H1 (cell line): ENCODE results near the gene ZNF226. TPM values are rescaled to one million over a fixed set of nuclear protein-coding genes. Genes with fewer than 3 reads are reported as not detected.

Experiments used
- ATF2 ChIP-seq: IDR thresholded peaks from 2 replicates; pipeline ENCODE4 v1.6.1; 2012; ENCODE audit warnings: low read length, inconsistent platforms
- BCL11A ChIP-seq, 2 experiments: IDR thresholded peaks; one replicate each; pipeline ENCODE4 v1.6.1; 2011; ENCODE audit warnings: low read depth in 2 of 2, low read length in 2 of 2, mild to moderate bottlenecking in 2 of 2
- BRCA1 ChIP-seq: IDR thresholded peaks from 2 replicates; pipeline ENCODE4 v1.6.1; 2012; ENCODE audit warnings: low read depth, low read length, improper control_type of control experiment
- CEBPB ChIP-seq: IDR thresholded peaks from 2 replicates; pipeline ENCODE4 v1.6.1; 2012; ENCODE audit warnings: low read depth, low read length
- CHD7 ChIP-seq: fragments of 300-600 bp; sonication (generic); IDR thresholded peaks from 2 replicates; pipeline ENCODE4 v1.7.1; 2012; ENCODE audit warnings: low read length, moderate library complexity, mild to moderate bottlenecking, inconsistent platforms; ENCODE audit not compliant: insufficient replicate concordance
- HDAC2 ChIP-seq, 2 experiments: fragments of 300-600 bp in 1 of 2; sonication (generic) in 1 of 2; IDR thresholded peaks; 2 replicates each; pipeline ENCODE4 v1.6.1; 2011 to 2012; ENCODE audit warnings: low read depth in 2 of 2, low read length in 2 of 2, mild to moderate bottlenecking in 2 of 2, moderate library complexity in 2 of 2, borderline replicate concordance in 1 of 2, inconsistent platforms in 1 of 2
- JUND ChIP-seq: IDR thresholded peaks from 2 replicates; pipeline ENCODE4 v1.6.1; 2011; ENCODE audit warnings: mild to moderate bottlenecking, improper control_type of control experiment, low read length
- KDM1A ChIP-seq: fragments of 200-600, 300-600 bp; sonication (generic); IDR thresholded peaks from 2 replicates; pipeline ENCODE4 v1.7.1; 2016; ENCODE audit warnings: mild to moderate bottlenecking, low read length, borderline replicate concordance
- SRF ChIP-seq: IDR thresholded peaks from 2 replicates; pipeline ENCODE4 v1.6.1; 2011; ENCODE audit warnings: mild to moderate bottlenecking, low read depth, low read length, moderate library complexity
- polyA plus RNA-seq, 7 experiments: library from polyadenylated mRNA; depleted of rRNA in 3 of 7; stranded (reverse) in 5 of 7; unstranded in 2 of 7; fragments of >200 nt in 5 of 7; fragments of 200-250 nt in 2 of 7; gene quantifications; 1 replicate in 5 of 7; 2 replicates in 1 of 7; 4 replicates in 1 of 7; pipeline versions ENCODE4 v1.2.1 to v1.2.3, GENCODE V29; 2011 to 2013; ENCODE audit warnings: missing spikeins in 2 of 7, mixed read lengths in 2 of 7
- total RNA-seq: library from RNA; stranded (reverse); fragmentation: NEBNext Ultra II Directional; extraction: Animal tissue kit (Norgen Biotek cat#: 25700); gene quantifications from 2 replicates; pipeline ENCODE4 v1.2.1, GENCODE V29; 2021

ZNF226 gene
- total and polyA plus RNA-seq, 2 of the 8 experiments (the other 6 are each of a cell fraction or from before 2014, with no cell fraction given) = 4.1 to 18.3 TPM

- TF ChIP-seq CHD7 (no peak), CEBPB (no peak), BCL11A (IDR thresholded peaks at IDR 0.05; ENCODE audit: low read depth in 2 of 2, low read length in 2 of 2) (no peak), SRF (no peak), JUND (no peak), KDM1A (no peak), BRCA1 (no peak), ATF2 (no peak), HDAC2 (IDR thresholded peaks at IDR 0.05; ENCODE audit: borderline replicate concordance in 1 of 2, low read depth in 2 of 2, low read length in 2 of 2) (no peak)
Measured at GRCh38 chr19:44207126-44207803, 42.4 kb downstream of the ZNF226 start (continued).
